Colonic mucosa (tissue), 4 donors: ENCODE results near the gene ADGRV1. TPM values are rescaled to one million over a fixed set of nuclear protein-coding genes. Genes with fewer than 3 reads are reported as not detected.

Source experiments
- DNase-seq: peaks from one replicate; pipeline ENCODE4 v3.0.0-alpha.2; 2020
- H3K27ac ChIP-seq: fragments of 200-600 bp; one replicate; pipeline ENCODE4 v1.8.0; 2021
- H3K27me3 ChIP-seq: fragments of 200-600 bp; one replicate; pipeline ENCODE4 v1.8.0; 2021
- H3K36me3 ChIP-seq: fragments of 200-600 bp; one replicate; pipeline ENCODE4 v1.8.0; 2021
- H3K4me1 ChIP-seq: fragments of 200-600 bp; one replicate; pipeline ENCODE4 v1.8.0; 2021; ENCODE audit warnings: mild to moderate bottlenecking
- H3K4me3 ChIP-seq: fragments of 200-600 bp; one replicate; pipeline ENCODE4 v1.8.0; 2021
- H3K9ac ChIP-seq, 2 donors: one replicate each; pipeline ENCODE4 v1.7.0; 2013; ENCODE audit warnings: control low read depth in 2 of 2, low read depth in 2 of 2, low read length in 2 of 2
- H3K9me3 ChIP-seq: fragments of 200-600 bp; one replicate; pipeline ENCODE4 v1.8.0; 2021
- CTCF ChIP-seq: fragments of 200-600 bp; IDR thresholded peaks from one replicate; pipeline ENCODE4 v1.8.0; 2022; ENCODE audit warnings: antibody characterized with exemption, mild to moderate bottlenecking
- intact Hi-C: fragments of 100-400 bp; cut with DNase I; formaldehyde crosslinking; loops from one replicate; pipeline ENCODE4 v1.14.1; 2022
- total RNA-seq, 2 donors: library from RNA; stranded (reverse); fragmentation: NEBNext Ultra II Directional in 1 of 2; extraction: Animal tissue kit (Norgen Biotek cat#: 25700) in 1 of 2; gene quantifications; one replicate each; pipeline ENCODE4 v1.2.1, GENCODE V29; 2021
- donor health status: healthy.
- donor health status: DM: no; HTN: no; CAD: no.
- donor health status: DM: no; HTN: no; CAD: no.

Gene ADGRV1
- total RNA-seq, 2 donors from 2014 or later: 5.1 to 12.9 TPM

DNA sequence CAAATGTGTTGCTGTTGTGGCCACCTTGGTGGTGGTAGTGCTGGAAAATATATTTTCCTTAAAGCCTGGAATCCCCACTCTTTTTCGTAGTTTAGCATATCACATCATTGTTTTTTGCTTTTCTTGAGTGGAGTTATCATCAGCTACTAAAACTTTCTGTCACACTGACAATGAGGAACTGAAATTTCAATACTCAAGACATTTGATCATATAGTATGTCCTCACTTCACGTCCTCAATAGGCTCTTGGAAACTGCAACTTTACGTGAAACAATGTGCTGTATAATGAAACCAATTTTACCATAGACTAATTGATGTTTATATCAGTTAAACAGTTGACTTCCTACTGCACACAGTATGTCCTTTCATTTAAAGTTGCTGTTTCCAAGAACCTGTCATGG lies 265.8 kb downstream of the ADGRV1 start:
- H3K9me3 ChIP-seq: no peaks in the 10 kb centered on the region
- H3K27me3 ChIP-seq: no peaks in the 10 kb centered on the region
- no peak for DNase-seq
- H3K27ac ChIP-seq: no peak overlapping the region
- no peaks in the 10 kb centered on the region for H3K4me1 ChIP-seq
- no peak overlapping the region for H3K9ac ChIP-seq
- no peak overlapping the region for H3K4me3 ChIP-seq
- no peaks in the 10 kb centered on the region for H3K36me3 ChIP-seq
- intact Hi-C loops: no loop called here
- no peak for TF ChIP-seq CTCF

DNA sequence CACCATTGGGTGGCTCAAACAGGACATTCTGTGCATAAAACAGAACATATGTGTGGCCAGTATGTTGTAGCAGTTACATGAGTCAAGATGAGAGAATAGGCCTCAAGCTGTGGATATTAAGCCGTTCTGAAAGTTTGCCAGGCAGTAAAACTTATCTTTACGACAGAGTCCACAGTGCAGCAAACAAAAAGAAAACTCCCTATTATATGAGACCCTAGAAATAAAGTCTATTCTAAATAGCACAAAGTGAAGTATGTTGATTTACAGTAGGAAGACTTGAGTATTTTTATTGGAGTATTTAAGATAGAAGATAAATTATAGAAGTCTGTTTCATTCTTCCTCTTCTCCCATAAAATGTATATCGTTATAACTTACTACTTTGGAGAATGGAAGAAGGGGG lies 271.5 kb downstream of the ADGRV1 start:
- Histone ChIP-seq H3K4me1 (no peaks in the 10 kb centered on the region), H3K9ac (no peak overlapping the region), H3K4me3 (no peak overlapping the region), H3K36me3 (no peaks in the 10 kb centered on the region), H3K27ac (no peak overlapping the region), H3K9me3 (no peaks in the 10 kb centered on the region), H3K27me3 (no peaks in the 10 kb centered on the region)
- intact Hi-C loops: no loop called here
- DNase-seq: peak; percentile 46
- no peak for TF ChIP-seq CTCF

- intact Hi-C loops: no loop called here
- H3K27ac ChIP-seq: no peak overlapping the region
- no peak for TF ChIP-seq CTCF
- no peak overlapping the region for H3K4me3 ChIP-seq
- no peaks in the 10 kb centered on the region for H3K4me1 ChIP-seq
- H3K27me3 ChIP-seq: no peaks in the 10 kb centered on the region
- no peaks in the 10 kb centered on the region for H3K9me3 ChIP-seq
- no peaks in the 10 kb centered on the region for H3K36me3 ChIP-seq
- DNase-seq: no peak
- no peak overlapping the region for H3K9ac ChIP-seq
Measured at GRCh38 chr5:90833753-90834152, 275.2 kb downstream of the ADGRV1 start.

DNA sequence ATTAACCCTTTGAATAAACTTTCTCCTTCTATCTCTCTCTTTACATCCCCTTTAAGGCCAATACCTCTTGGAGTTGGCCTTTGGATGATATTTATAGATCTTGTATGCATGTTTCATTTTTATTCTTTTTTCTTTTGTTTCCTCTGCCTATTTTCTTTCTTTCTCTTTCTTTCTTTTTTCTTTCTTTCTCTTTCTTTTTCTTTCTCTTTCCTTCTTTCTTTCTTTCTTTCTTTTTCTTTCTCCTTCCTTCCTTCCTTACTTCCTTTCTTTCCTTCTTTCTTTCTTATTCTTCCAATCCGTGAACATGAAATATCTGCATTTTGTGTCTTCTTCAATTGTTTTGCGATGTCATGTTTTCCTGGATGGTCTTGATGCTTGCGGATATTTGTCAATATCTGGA lies 276.1 kb downstream of the ADGRV1 start:
- TF ChIP-seq CTCF: no peak
- H3K36me3 ChIP-seq: no peaks in the 10 kb centered on the region
- no peaks in the 10 kb centered on the region for H3K4me1 ChIP-seq
- no peaks in the 10 kb centered on the region for H3K9me3 ChIP-seq
- intact Hi-C loops: no loop called here
- no peaks in the 10 kb centered on the region for H3K27me3 ChIP-seq
- H3K4me3 ChIP-seq: no peak overlapping the region
- DNase-seq: no peak
- H3K9ac ChIP-seq: no peak overlapping the region
- H3K27ac ChIP-seq: no peak overlapping the region

DNA sequence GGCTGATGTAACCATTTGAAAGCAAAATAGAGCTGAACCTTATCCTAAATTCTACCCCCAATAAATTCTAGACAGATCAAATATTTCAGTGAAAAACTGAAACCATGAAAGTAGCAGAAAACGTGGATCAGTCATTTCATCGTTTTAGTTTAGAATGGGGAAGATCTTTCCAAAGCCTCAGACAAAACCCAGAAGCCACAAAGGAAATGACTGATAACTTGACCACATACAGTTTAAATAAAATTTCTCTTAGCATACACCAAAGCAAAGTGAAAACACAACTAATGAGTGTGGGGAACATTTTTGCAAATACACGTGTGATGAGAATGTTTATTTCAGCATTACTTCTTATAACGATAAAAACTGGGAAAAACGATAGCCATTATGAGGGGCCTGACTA lies 284.8 kb downstream of the ADGRV1 start:
- no peak for DNase-seq
- intact Hi-C loops: no loop called here

More for the DNA sequence above, 284.8 kb downstream of the ADGRV1 start:
- no peaks in the 10 kb centered on the region for H3K4me1 ChIP-seq
- H3K9me3 ChIP-seq: no peaks in the 10 kb centered on the region
- no peak overlapping the region for H3K9ac ChIP-seq
- no peak for TF ChIP-seq CTCF
- no peak overlapping the region for H3K4me3 ChIP-seq
- H3K27me3 ChIP-seq: no peaks in the 10 kb centered on the region
- no peak overlapping the region for H3K27ac ChIP-seq
- no peaks in the 10 kb centered on the region for H3K36me3 ChIP-seq
